GM12878 (cell line): ENCODE data around the gene OR10V1. TPM values are rescaled to one million over a fixed set of nuclear protein-coding genes. Genes with fewer than 3 reads are reported as not detected.

Source experiments
- ATAC-seq: fragments of 200-7000 bp; cut with Tn5 transposase; 3 replicates; pipeline ENCODE4 v1.9.1; 2020; ENCODE audit warnings: mild to moderate bottlenecking, moderate library complexity
- BruUV-seq: library from RNA; stranded (reverse); fragments of 400-500 nt; replicated peaks from 2 replicates; lab custom pipeline; 2021; lab: Mats Ljungman, UMichigan
- CTCF ChIA-PET: fragments of 300-600 bp; sonication (Branson Sonifier 250); formaldehyde crosslinking; extraction: SDS; loops from one replicate; lab custom pipeline; 2021; ENCODE audit warnings: inconsistent platforms; lab: Yijun Ruan, JAX
- POLR2A ChIA-PET: fragments of 350-600 bp; formaldehyde crosslinking; extraction: SDS; loops from one replicate; lab custom pipeline; 2021; ENCODE audit warnings: inconsistent platforms; lab: Charles Lee
- RAD21 ChIA-PET: fragments of 300-600 bp; sonication (Branson Sonifier 250); formaldehyde crosslinking; loops from one replicate; lab custom pipeline; 2023; ENCODE audit warnings: antibody characterized with exemption; ENCODE audit not compliant: unreplicated experiment; lab: Charles Lee
- SMC1A ChIA-PET: fragments of 300-600 bp; sonication (Branson Sonifier 250); formaldehyde crosslinking; loops from one replicate; lab custom pipeline; 2023; ENCODE audit not compliant: unreplicated experiment, uncharacterized antibody; lab: Charles Lee
- DNase-seq: peaks from one replicate; pipeline ENCODE4 v3.0.0-alpha.2; 2011; ENCODE audit warnings: low read depth, low spot score
- FAIRE-seq: peaks from 3 replicates; lab custom pipeline; 2011; peaks lifted over from hg19 to GRCh38; lab: Jason Lieb, UNC
- H2AFZ ChIP-seq: 2 replicates; pipeline ENCODE4 v1.6.0; 2011; ENCODE audit warnings: low read depth, low read length, control low read depth; ENCODE audit not compliant: control insufficient read depth
- H3K27ac ChIP-seq: 2 replicates; pipeline ENCODE4 v1.5.1; 2011; ENCODE audit warnings: control low read depth; ENCODE audit not compliant: control insufficient read depth, insufficient read depth
- H3K27me3 ChIP-seq, 2 experiments: replicated peaks in 1 of 2; 2 replicates each; pipeline versions ENCODE4 v1.6.0 to v1.6.1; 2011; ENCODE audit warnings: low read length in 1 of 2; ENCODE audit not compliant: control insufficient read depth in 2 of 2, insufficient read depth in 2 of 2
- H3K36me3 ChIP-seq, 2 experiments: 2 replicates each; pipeline ENCODE4 v1.5.1; 2011; ENCODE audit warnings: low read length in 1 of 2; ENCODE audit not compliant: control insufficient read depth in 2 of 2, insufficient read depth in 2 of 2
- H3K4me1 ChIP-seq: 2 replicates; pipeline ENCODE4 v1.6.1; 2011; ENCODE audit warnings: mild to moderate bottlenecking, low read length, moderate library complexity, mixed read lengths; ENCODE audit not compliant: control insufficient read depth, insufficient read depth
- H3K4me2 ChIP-seq: 2 replicates; pipeline ENCODE4 v1.6.0; 2011; ENCODE audit warnings: control low read depth; ENCODE audit not compliant: control insufficient read depth, insufficient read depth
- H3K4me3 ChIP-seq: fragments of 200-600 bp; sonication (generic); 2 replicates; pipeline ENCODE4 v1.5.1; 2016
- H3K79me2 ChIP-seq: 2 replicates; pipeline ENCODE4 v1.6.0; 2011; ENCODE audit warnings: low read length; ENCODE audit not compliant: control insufficient read depth, insufficient read depth
- H3K9ac ChIP-seq: 2 replicates; pipeline ENCODE4 v1.8.0; 2011; ENCODE audit warnings: low read length, control low read depth, mixed read lengths; ENCODE audit not compliant: control insufficient read depth, insufficient read depth
- H3K9me3 ChIP-seq: replicated peaks from 3 replicates; pipeline ENCODE4 v1.5.1; 2011; ENCODE audit warnings: mild to moderate bottlenecking, low read length; ENCODE audit not compliant: control insufficient read depth, insufficient read depth
- H4K20me1 ChIP-seq: 2 replicates; pipeline ENCODE4 v1.6.0; 2011; ENCODE audit not compliant: control insufficient read depth, insufficient read depth
- HDAC6 ChIP-seq: fragments of 200-600 bp; sonication (generic); IDR thresholded peaks from one replicate; pipeline ENCODE4 v1.8.0; 2017; ENCODE audit warnings: antibody characterized with exemption; ENCODE audit not compliant: unreplicated experiment
- LARP7 ChIP-seq: fragments of 450-650 bp; IDR thresholded peaks from 2 replicates; pipeline ENCODE4 v1.6.1; 2017; ENCODE audit warnings: mild to moderate bottlenecking
- MAX ChIP-seq: IDR thresholded peaks from 2 replicates; pipeline ENCODE4 v1.6.1; 2012; ENCODE audit warnings: low read depth, low read length, improper control_type of control experiment
- MEF2A ChIP-seq: IDR thresholded peaks from 2 replicates; pipeline ENCODE4 v1.6.1; 2011; ENCODE audit warnings: low read depth, mild to moderate bottlenecking, low read length, moderate library complexity; ENCODE audit not compliant: insufficient read depth
- RCOR1 ChIP-seq: conservative IDR thresholded peaks from 2 replicates; pipeline ENCODE4 v1.6.1; 2012; ENCODE audit warnings: low read depth, low read length, improper control_type of control experiment
- SKIL ChIP-seq: fragments of 450-650 bp; IDR thresholded peaks from 2 replicates; pipeline ENCODE4 v1.6.1; 2017; ENCODE audit warnings: mild to moderate bottlenecking, low read depth, inconsistent platforms; ENCODE audit not compliant: poor library complexity, severe bottlenecking
- TAF1 ChIP-seq: IDR thresholded peaks from 2 replicates; pipeline ENCODE4 v1.6.1; 2011; ENCODE audit warnings: mild to moderate bottlenecking, low read depth, low read length, borderline replicate concordance
- ZNF622 ChIP-seq: fragments of 450-650 bp; IDR thresholded peaks from 2 replicates; pipeline ENCODE4 v1.6.1; 2017; ENCODE audit warnings: mild to moderate bottlenecking, inconsistent platforms
- WGBS: methylation state at CpG from one replicate; pipeline ENCODE4 v1.1.6; 2016; ENCODE audit warnings: low lambda C conversion rate; ENCODE audit not compliant: insufficient replicate concordance, insufficient coverage; ENCODE audit errors: missing lambda C conversion rate; 5-methylcytosine and 5-hydroxymethylcytosine counted together
- in situ Hi-C: fragments of 300-500 bp; cut with MboI; formaldehyde crosslinking; loops from 9 replicates; pipeline ENCODE4 v1.14.3; 2018; ENCODE audit warnings: mixed read lengths
- intact Hi-C: fragments of 100-400 bp; cut with micrococcal nuclease; formaldehyde crosslinking; loops from one replicate; pipeline ENCODE4 v1.14.2; 2022; ENCODE audit not compliant: unreplicated experiment
- polyA plus RNA-seq, 11 experiments: library from polyadenylated mRNA; depleted of rRNA in 4 of 11; unstranded in 6 of 11; stranded (reverse) in 5 of 11; fragments of >200 nt; fragmentation: Nextera tagmentation in 4 of 11; fragmentation: Illumina TruSeq in 1 of 11; extraction: Ambion mirVana in 4 of 11; extraction: Trizol in 1 of 11; gene quantifications; 1 replicate in 1 of 11; 2 replicates in 10 of 11; pipeline versions ENCODE4 v1.2.1 to v1.2.3, GENCODE V29; 2011 to 2016; ENCODE audit warnings: inconsistent platforms in 2 of 11, missing spikeins in 2 of 11, low read depth in 1 of 11
- total RNA-seq, 4 experiments: library from RNA; depleted of rRNA in 3 of 4; stranded (reverse); fragments of >200 nt in 3 of 4; fragmentation: Illumina TruSeq in 1 of 4; extraction: Trizol in 1 of 4; gene quantifications; 2 replicates each; pipeline versions ENCODE4 v1.2.1 to v1.2.3, GENCODE V29; 2013 to 2021

Gene OR10V1
- total and polyA plus RNA-seq, 10 of the 15 experiments (the other 5 are each of a cell fraction or from before 2014, with no cell fraction given), result not detected

GRCh38 chr11:59729834-59730233 lies 16.2 kb upstream of the OR10V1 start:
- CTCF ChIA-PET, result no interaction called here

More at GRCh38 chr11:59729834-59730233, 16.2 kb upstream of the OR10V1 start:
- no peak overlapping the region for H3K9ac ChIP-seq
- in situ Hi-C loops, result no loop called here
- H4K20me1 ChIP-seq, result no peaks in the 10 kb centered on the region
- TF ChIP-seq SKIL, result no peak
- no peak for TF ChIP-seq LARP7
- no peak for TF ChIP-seq MEF2A
- TF ChIP-seq RCOR1, result no peak
- TF ChIP-seq HDAC6, result no peak
- no peak for TF ChIP-seq ZNF622
- no peak for TF ChIP-seq TAF1
- TF ChIP-seq MAX, result no peak
- intact Hi-C loops, result no loop called here
- H3K4me2 ChIP-seq, result no peak overlapping the region
- ChIA-PET POLR2A (no interaction called here), RAD21 (no interaction called here), SMC1A (no interaction called here)
- H2AFZ ChIP-seq, result no peak overlapping the region
- 23% methylated on average over 5 of the region's 5 CpGs for WGBS
- no peak overlapping the region for H3K4me3 ChIP-seq
- no peak for FAIRE-seq
- H3K27me3 ChIP-seq, result no peaks in the 10 kb centered on the region
- no peaks in the 10 kb centered on the region for H3K79me2 ChIP-seq
- H3K36me3 ChIP-seq, result no peaks in the 10 kb centered on the region
- no TSS peak for BruUV-seq
- H3K27ac ChIP-seq, result no peak overlapping the region
- H3K9me3 ChIP-seq, result no peaks in the 10 kb centered on the region; the same call in 2 of the 3 replicates
- DNase-seq, result no peak
- no peak for ATAC-seq
- H3K4me1 ChIP-seq, result no peaks in the 10 kb centered on the region
